WTC11 (cell line): Measurements from ENCODE around the gene ZNF236. TPM values are rescaled to one million over a fixed set of nuclear protein-coding genes. Genes with fewer than 3 reads are reported as not detected.

Experiments used
- ATAC-seq: fragments of 200-7000 bp; cut with Tn5 transposase; 2 replicates; pipeline ENCODE4 v1.10.0; 2021; ENCODE audit warnings: mild to moderate bottlenecking, moderate library complexity
- CTCF ChIA-PET: fragments of 300-600 bp; sonication (Branson Sonifier 250); formaldehyde crosslinking; loops from one replicate; lab custom pipeline; 2021; ENCODE audit warnings: antibody characterized with exemption; lab: Charles Lee
- POLR2A ChIA-PET: fragments of 350-600 bp; sonication (Branson Sonifier 250); formaldehyde crosslinking; loops from one replicate; lab custom pipeline; 2021; ENCODE audit warnings: antibody characterized with exemption; lab: Charles Lee
- DNase-seq: peaks from one replicate; pipeline ENCODE4 v3.0.0; 2021; ENCODE audit warnings: low spot score
- H3K27ac Mint-ChIP-seq: 2 replicates; pipeline ENCODE4 v1.8.0; 2021; ENCODE audit warnings: mixed read lengths
- H3K27me3 Mint-ChIP-seq: 2 replicates; pipeline ENCODE4 v1.8.0; 2021; ENCODE audit warnings: low read depth, mild to moderate bottlenecking, moderate library complexity, mixed read lengths
- H3K36me3 Mint-ChIP-seq: 2 replicates; pipeline ENCODE4 v1.8.0; 2021; ENCODE audit warnings: mixed read lengths
- H3K4me1 Mint-ChIP-seq: 2 replicates; pipeline ENCODE4 v1.8.0; 2022; ENCODE audit warnings: mixed read lengths
- H3K4me3 Mint-ChIP-seq: 2 replicates; pipeline ENCODE4 v1.8.0; 2021; ENCODE audit warnings: mild to moderate bottlenecking, moderate library complexity, mixed read lengths
- H3K9me3 Mint-ChIP-seq: 2 replicates; pipeline ENCODE4 v1.8.0; 2021; ENCODE audit warnings: mixed read lengths
- E2F5 ChIP-seq: sonication (generic); formaldehyde crosslinking; IDR thresholded peaks from 2 replicates; pipeline ENCODE4 v1.8.1; 2022; ENCODE audit warnings: mild to moderate bottlenecking, moderate library complexity, missing genetic modification reagents
- ERG ChIP-seq: fragments of 250-450 bp; sonication (Bioruptor Pico); IDR thresholded peaks from 2 replicates; pipeline ENCODE4 v1.8.0; 2021; ENCODE audit warnings: mild to moderate bottlenecking
- GTF2I ChIP-seq: fragments of 250-450 bp; sonication (Bioruptor Pico); conservative IDR thresholded peaks from 2 replicates; pipeline ENCODE4 v1.4.0; 2021; ENCODE audit warnings: mild to moderate bottlenecking
- IRF1 ChIP-seq: sonication (generic); formaldehyde crosslinking; IDR thresholded peaks from 2 replicates; pipeline ENCODE4 v1.8.0; 2023; ENCODE audit warnings: missing genetic modification reagents
- KAT7 ChIP-seq: sonication (generic); formaldehyde crosslinking; IDR thresholded peaks from 2 replicates; pipeline ENCODE4 v1.8.1; 2023; ENCODE audit warnings: missing genetic modification reagents, mild to moderate bottlenecking, borderline replicate concordance
- PRDM15 ChIP-seq: sonication (generic); formaldehyde crosslinking; IDR thresholded peaks from 2 replicates; pipeline ENCODE4 v1.8.0; 2022; ENCODE audit warnings: missing genetic modification reagents
- PREB ChIP-seq: sonication (generic); formaldehyde crosslinking; IDR thresholded peaks from 2 replicates; pipeline ENCODE4 v1.8.1; 2022; ENCODE audit warnings: mild to moderate bottlenecking, missing genetic modification reagents, moderate library complexity, borderline replicate concordance
- RELA ChIP-seq: sonication (generic); formaldehyde crosslinking; IDR thresholded peaks from 2 replicates; pipeline ENCODE4 v1.8.1; 2022; ENCODE audit warnings: missing genetic modification reagents, mild to moderate bottlenecking, borderline replicate concordance
- STAT6 ChIP-seq: sonication (generic); formaldehyde crosslinking; conservative IDR thresholded peaks from 2 replicates; pipeline ENCODE4 v1.8.1; 2023; ENCODE audit warnings: mild to moderate bottlenecking, low read depth, missing genetic modification reagents, moderate library complexity
- USF1 ChIP-seq: sonication (generic); formaldehyde crosslinking; IDR thresholded peaks from 2 replicates; pipeline ENCODE4 v1.8.0; 2022; ENCODE audit warnings: mild to moderate bottlenecking, missing genetic modification reagents
- ZBTB43 ChIP-seq: sonication (generic); formaldehyde crosslinking; IDR thresholded peaks from 2 replicates; pipeline ENCODE4 v1.8.1; 2023; ENCODE audit warnings: mild to moderate bottlenecking, missing genetic modification reagents
- ZNF416 ChIP-seq: fragments of 250-450 bp; sonication (Bioruptor Pico); IDR thresholded peaks from 2 replicates; pipeline ENCODE4 v1.9.0; 2021; ENCODE audit warnings: mild to moderate bottlenecking, inconsistent platforms
- ZNF532 ChIP-seq: fragments of 250-450 bp; sonication (Bioruptor Pico); IDR thresholded peaks from 2 replicates; pipeline ENCODE4 v1.9.0; 2021; ENCODE audit warnings: mild to moderate bottlenecking, borderline replicate concordance
- ZNF671 ChIP-seq: fragments of 250-450 bp; sonication (Bioruptor Pico); IDR thresholded peaks from 2 replicates; pipeline ENCODE4 v1.8.0; 2021; ENCODE audit warnings: mild to moderate bottlenecking
- total RNA-seq: library from RNA; stranded (reverse); gene quantifications from 3 replicates; pipeline ENCODE4 v1.2.3, GENCODE V29; 2021

ZNF236 gene
- total RNA-seq, 1 experiment from 2014 or later, result 19.9 TPM

GRCh38 chr18:76977684-76978232 lies 155.4 kb downstream of the ZNF236 start:
- Mint-ChIP-seq H3K27ac (no peak overlapping the region), H3K9me3 (no peaks in the 10 kb centered on the region), H3K4me3 (no peak overlapping the region), H3K4me1 (peaks cover 44% of the 10 kb centered on the region), H3K27me3 (no peaks in the 10 kb centered on the region), H3K36me3 (no peaks in the 10 kb centered on the region)
- TF ChIP-seq IRF1 (CRISPR knock-in tag) (no peak), ZNF532 (CRISPR knock-in tag) (no peak), E2F5 (no peak), ZNF416 (CRISPR knock-in tag) (no peak), PREB (CRISPR knock-in tag) (no peak), PRDM15 (CRISPR knock-in tag) (no peak), ERG (CRISPR knock-in tag) (no peak), ZBTB43 (CRISPR knock-in tag) (no peak), RELA (CRISPR knock-in tag) (no peak), KAT7 (no peak), STAT6 (CRISPR knock-in tag) (no peak), USF1 (CRISPR knock-in tag) (no peak), ZNF671 (CRISPR knock-in tag) (no peak), GTF2I (CRISPR knock-in tag) (no peak)
- ATAC-seq (no peak), DNase-seq (no peak)
- ChIA-PET POLR2A (no interaction called here), CTCF (interaction anchor here (0.9 to 1.3 kb wide), 2 partner anchors 9 to 14 kb away, joined by 3 to 8 read pairs; no protein-coding TSS in a partner anchor)
